Left ventricle myocardium superior (tissue), 1 donor: Measurements from ENCODE around the gene SSUH2. TPM values are rescaled to one million over a fixed set of nuclear protein-coding genes. Genes with fewer than 3 reads are reported as not detected.
A peak's percentile ranks its signal among the peaks of the same experiment; 100 is the strongest.
"Not testable (repeated sequence)": the region's sequence is repeated elsewhere in the genome, so short reads cannot be mapped to it uniquely, and the experiment has no call there.

Experiments
- ATAC-seq: fragments of 200-7000 bp; cut with Tn5 transposase; one replicate; pipeline ENCODE4 v1.9.1; 2020; ENCODE audit warnings: mild to moderate bottlenecking, moderate library complexity
- DNase-seq: peaks from one replicate; pipeline ENCODE4 v3.0.0-alpha.2; 2020
- intact Hi-C: fragments of 100-400 bp; cut with micrococcal nuclease; formaldehyde crosslinking; loops from one replicate; pipeline ENCODE4 v1.11.0; 2022
- total RNA-seq: library from RNA; stranded (reverse); fragmentation: NEBNext Ultra II Directional; extraction: Animal tissue kit (Norgen Biotek cat#: 25700); gene quantifications from one replicate; pipeline ENCODE4 v1.2.1, GENCODE V29; 2021
- donor health status: DM: no; HTN: yes; CAD: no; lungs with severe emphysema.

The SSUH2 gene
- total RNA-seq, 1 donor from 2014 or later = 0.57 TPM

DNA sequence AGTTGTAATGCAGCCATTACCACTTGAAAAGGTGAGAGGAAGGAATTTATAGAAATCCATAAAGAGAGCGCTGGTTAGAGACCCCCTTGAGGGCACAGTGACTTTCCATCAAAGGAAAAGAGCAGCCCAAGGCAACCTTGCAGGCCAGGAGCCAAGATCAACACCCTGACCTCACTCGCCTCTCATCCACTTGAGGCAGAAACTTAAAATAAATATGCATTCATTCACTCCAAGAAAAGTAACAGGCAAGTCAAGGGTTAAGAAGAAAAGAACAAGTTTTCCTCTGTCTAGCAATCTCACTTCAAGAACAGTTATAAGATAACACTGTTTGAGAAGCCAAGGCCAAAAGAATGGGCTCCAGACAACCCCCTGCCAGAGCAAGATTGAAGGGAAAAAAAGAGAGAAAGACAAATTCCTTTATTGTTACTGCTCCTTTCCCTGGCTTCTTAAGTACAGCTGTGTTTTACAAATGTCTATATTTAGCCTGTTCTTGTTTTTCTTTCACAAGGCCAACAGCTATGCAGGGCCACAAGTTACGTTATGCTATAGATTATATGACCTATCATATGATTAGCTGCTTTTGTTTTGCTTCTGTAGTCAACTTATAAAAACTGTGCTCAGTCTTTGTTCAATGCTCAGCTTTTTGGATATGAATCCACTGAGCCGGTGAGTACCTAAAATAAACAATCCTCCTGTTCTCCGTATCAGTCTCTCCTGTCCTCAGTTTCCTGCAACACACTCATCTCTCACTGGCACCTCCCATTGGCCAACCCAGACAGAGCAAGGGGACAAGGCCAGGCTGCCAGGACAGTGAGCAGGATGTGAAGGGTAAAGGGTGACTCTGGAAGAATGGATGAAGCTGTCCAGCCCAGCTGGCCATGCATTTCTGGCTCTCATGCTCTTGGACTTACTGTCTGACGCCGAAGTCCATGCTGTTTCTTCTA is 15.8 kb upstream of the SSUH2 start:
- ATAC-seq (peak; percentile 10), DNase-seq (no peak)
- intact Hi-C loops = no loop called here

DNA sequence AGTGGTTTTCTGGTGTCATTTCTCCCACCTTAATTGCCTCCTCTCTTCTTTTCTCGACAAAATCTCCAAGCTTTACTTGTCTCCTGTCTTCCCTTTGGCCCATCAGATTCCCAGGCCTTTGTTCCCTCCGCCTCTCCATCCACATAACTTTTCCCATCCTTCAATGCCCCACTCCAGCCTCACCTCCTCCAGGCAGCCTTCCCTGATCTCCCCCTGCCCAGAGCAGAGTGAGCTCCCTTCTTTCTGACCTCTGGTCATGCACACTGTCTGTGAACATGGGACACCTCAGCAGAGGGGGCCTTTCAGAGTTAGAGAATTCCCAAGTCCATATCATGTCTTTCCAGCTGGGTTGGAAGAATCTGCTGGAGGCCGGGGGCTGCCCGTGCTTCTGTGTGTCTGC is 14.6 kb upstream of the SSUH2 start:
- DNase-seq (no peak), ATAC-seq (no peak)
- intact Hi-C loops = no loop called here

DNA sequence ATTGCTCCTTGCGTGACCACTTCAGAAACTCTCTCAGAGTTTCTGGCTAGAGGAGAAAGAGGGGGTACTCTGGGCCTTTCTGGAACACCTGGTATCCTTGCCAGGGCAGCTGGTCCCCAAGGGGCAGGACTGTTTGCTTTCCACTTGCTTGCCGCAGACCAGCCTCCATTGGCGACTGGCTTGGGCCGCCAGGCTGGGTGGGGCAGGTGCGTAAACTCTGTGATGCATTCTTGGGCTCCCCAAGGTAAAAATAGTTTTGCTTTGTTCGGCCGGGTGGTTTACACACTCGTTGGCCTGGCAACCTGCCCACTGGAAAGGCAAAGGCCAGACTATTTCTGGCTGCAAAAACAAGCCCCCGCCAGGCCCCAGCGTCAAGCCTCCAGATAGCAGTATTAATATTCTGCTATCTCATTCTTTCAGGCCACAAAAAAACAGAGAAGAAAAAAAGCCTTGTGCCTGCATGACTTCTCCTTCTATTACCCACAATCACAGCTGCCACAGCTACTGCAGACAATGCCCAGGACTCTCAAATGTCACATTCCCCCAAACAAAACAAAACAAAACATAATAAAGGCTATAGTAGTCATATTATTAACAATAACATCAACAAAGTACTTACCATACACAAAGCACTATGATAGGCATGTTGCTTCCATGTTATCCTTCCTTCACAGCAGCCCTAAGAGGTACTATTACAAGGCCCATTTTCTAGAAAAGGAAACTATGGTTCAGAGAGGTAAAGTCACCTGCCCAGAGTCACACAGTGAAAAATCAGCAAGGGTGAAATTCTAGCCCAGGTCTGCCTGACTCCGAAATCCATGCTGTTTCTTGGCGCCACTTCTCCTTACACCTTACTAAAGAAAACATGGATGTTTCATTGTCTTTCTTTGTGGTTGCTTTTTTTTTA is 14.0 kb upstream of the SSUH2 start:
- ATAC-seq (peak; percentile 88), DNase-seq (peak; percentile 92)
- intact Hi-C loops = no loop called here

- DNase-seq (peak; percentile 45), ATAC-seq (peak; percentile 27)
- intact Hi-C loops = no loop called here
Observed at GRCh38 chr3:8657804-8658305, 13.3 kb upstream of the SSUH2 start.

GRCh38 chr3:8656240-8656639 is 11.6 kb upstream of the SSUH2 start:
- DNase-seq = no peak
- no peak for ATAC-seq
- intact Hi-C loops = no loop called here

GRCh38 chr3:8655387-8655835 is 10.8 kb upstream of the SSUH2 start:
- DNase-seq = no peak

GRCh38 chr3:8654572-8655329 is 10.2 kb upstream of the SSUH2 start:
- DNase-seq, intact Hi-C loops, ATAC-seq: not testable (repeated sequence)

More at GRCh38 chr3:8655387-8655835, 10.8 kb upstream of the SSUH2 start:
- ATAC-seq = no peak
- intact Hi-C loops = no loop called here

- intact Hi-C loops = no loop called here
- ATAC-seq = no peak
- no peak for DNase-seq
Observed at GRCh38 chr3:8653800-8654408, 9.3 kb upstream of the SSUH2 start.

GRCh38 chr3:8652324-8652987 is 7.9 kb upstream of the SSUH2 start:
- ATAC-seq = no peak
- intact Hi-C loops = no loop called here
- no peak for DNase-seq

DNA sequence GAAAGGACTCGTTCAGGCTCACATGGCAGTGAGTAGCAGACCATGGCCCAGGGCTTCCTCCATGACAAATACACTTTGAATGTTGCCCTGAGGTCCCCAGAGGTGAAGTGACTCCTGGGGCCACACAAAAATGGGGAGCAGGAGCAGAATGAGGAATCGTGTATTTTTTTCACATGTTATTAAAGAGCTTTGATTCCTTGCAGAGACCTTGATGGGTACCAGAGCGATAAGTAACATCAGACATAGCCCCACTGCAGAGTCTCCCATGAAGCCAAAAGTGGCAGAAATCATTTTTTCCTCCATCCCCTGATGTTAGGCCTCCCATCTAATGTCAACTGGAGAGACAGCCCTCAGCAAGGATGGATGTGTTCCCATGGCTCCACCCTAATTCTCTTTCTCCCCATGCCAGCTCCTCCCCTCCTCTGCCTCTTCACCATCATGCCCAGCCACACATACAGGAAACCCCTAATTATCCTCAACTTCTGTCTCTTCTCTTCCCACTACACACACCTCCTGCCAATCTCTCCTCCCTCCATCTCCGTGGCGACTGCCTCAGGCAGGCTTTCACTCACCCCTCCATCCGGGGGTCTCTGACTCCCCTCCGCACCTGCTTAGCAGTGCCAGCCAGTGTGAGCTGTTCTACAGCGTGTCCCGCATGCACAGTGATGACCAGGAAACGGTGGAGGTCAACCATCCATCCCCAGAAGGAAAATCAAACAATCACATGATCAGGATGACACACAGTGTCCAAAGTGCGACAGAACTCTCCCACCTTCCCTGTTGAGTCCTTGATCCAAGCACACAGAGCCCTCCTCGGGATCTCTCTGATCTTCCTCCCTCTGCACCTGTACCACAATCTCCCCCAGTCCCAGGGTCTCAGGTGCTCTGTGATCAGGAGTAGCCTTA is 7.1 kb upstream of the SSUH2 start:
- intact Hi-C loops = no loop called here
- ATAC-seq = no peak
- DNase-seq = no peak

- intact Hi-C loops = no loop called here
- no peak for DNase-seq
- no peak for ATAC-seq
Observed at GRCh38 chr3:8650583-8651416, 6.2 kb upstream of the SSUH2 start.

DNA sequence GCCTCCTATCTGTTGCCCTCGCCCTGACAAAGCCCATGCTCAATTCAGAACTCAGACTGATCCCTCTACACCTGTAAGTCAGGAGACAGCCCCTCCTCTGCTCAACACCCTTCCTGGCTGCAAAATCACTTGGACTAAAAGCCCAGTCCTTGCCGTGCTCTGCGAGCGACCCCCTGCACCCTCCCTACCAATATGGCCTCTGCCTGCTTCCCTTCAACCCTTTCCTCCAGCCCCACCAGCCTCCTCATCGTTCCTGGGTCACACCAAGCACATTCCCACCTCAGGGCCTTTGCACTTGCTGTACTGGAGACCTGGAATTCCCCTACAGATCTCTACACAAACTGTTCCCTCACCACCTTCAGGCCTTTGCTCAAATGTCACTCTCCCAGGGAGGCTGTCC is 5.2 kb upstream of the SSUH2 start:
- ATAC-seq = no peak
- intact Hi-C loops = no loop called here

GRCh38 chr3:8648909-8649741 is 4.5 kb upstream of the SSUH2 start:
- ATAC-seq (no peak), DNase-seq (no peak)
- intact Hi-C loops = no loop called here

More for the DNA sequence above, 5.2 kb upstream of the SSUH2 start:
- no peak for DNase-seq

DNA sequence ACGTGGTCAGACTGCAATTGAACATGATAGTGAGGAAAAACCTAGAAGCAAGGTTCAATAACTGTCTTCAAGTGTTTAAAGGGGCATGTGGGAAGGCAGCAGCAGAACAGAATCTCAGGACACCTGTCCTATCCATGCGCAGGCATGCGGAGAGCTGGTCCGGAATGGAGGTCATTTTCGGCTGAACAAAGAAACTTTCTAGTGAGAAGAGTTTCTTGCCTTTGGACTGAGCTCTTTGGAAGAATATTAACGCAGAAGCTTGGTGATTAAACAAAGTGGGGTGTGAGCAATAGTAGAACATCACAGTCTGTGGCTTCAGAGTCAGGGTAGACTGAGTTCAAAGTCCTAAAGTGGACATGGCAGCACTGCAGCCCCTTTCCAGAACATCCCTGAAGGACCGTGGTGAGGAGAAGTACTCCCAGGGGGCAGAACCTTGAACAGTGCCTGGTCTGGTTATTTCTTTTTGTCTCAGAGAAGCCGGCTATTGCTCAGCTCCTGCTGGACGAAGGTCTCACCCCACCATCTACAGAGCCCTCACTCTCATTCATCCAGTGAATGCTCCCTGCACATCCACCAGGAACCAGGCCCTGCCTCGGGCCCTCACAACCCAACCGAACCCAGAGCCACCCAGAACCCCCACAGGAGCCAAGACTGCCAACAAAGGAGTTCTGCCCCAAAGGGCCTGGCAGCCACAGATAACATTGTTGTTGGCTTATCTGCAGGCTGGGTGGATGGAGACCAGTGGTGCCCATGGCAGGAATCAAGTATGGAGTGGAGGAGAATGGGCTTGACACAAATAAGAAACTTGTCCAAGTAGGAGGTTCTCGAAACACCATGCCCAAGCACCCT is 2.8 kb upstream of the SSUH2 start:
- ATAC-seq (no peak), DNase-seq (no peak)
- intact Hi-C loops = no loop called here
